HCT116 (cell line): ENCODE results near the gene CKB.

Experiments
- CEBPB ChIP-seq: IDR thresholded peaks from 2 replicates; pipeline ENCODE4 v1.6.1; 2012; ENCODE audit warnings: low read depth
- CTCF ChIP-seq, 3 experiments: fragments of 200-600 bp in 1 of 3; sonication (generic) in 1 of 3; IDR thresholded peaks in 2 of 3; conservative IDR thresholded peaks in 1 of 3; 2 replicates each; pipeline ENCODE4 v1.5.1; 2012 to 2017; ENCODE audit warnings: low read depth in 2 of 3, low read length in 2 of 3, antibody characterized with exemption in 1 of 3, borderline replicate concordance in 1 of 3, control low read depth in 1 of 3, mild to moderate bottlenecking in 1 of 3, mixed read lengths in 1 of 3, mixed run types in 1 of 3, moderate library complexity in 1 of 3; ENCODE audit not compliant: insufficient read depth in 1 of 3

- TF ChIP-seq CEBPB (no peak), CTCF (IDR thresholded peaks at IDR 0.05 in 2 of 3, conservative IDR thresholded peaks at IDR 0.05 in 1 of 3; ENCODE audit: borderline replicate concordance in 1 of 3, insufficient read depth in 1 of 3, low read depth in 2 of 3, low read length in 2 of 3) (no peak)
Observed at GRCh38 chr14:103532216-103533136, 9.8 kb upstream of the CKB start.
